ENCODE data around the gene ZNF408.

The ZNF408 gene

GRCh38 chr11:46675288-46675851, 25.5 kb upstream of the ZNF408 start:
- no peak overlapping the region for H3K4me3 ChIP-seq (replicated peaks; ENCODE audit: low read depth, low read length)
- TF ChIP-seq, protein P1, sequence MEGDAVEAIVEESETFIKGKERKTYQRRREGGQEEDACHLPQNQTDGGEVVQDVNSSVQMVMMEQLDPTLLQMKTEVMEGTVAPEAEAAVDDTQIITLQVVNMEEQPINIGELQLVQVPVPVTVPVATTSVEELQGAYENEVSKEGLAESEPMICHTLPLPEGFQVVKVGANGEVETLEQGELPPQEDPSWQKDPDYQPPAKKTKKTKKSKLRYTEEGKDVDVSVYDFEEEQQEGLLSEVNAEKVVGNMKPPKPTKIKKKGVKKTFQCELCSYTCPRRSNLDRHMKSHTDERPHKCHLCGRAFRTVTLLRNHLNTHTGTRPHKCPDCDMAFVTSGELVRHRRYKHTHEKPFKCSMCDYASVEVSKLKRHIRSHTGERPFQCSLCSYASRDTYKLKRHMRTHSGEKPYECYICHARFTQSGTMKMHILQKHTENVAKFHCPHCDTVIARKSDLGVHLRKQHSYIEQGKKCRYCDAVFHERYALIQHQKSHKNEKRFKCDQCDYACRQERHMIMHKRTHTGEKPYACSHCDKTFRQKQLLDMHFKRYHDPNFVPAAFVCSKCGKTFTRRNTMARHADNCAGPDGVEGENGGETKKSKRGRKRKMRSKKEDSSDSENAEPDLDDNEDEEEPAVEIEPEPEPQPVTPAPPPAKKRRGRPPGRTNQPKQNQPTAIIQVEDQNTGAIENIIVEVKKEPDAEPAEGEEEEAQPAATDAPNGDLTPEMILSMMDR (IDR thresholded peaks at IDR 0.05; ENCODE audit: low read depth, low read length, missing control alignments), result no peak
- no peak for DNase-seq (ENCODE audit: extremely low read depth, low read depth)

GRCh38 chr11:46675949-46676348, 24.9 kb upstream of the ZNF408 start:
- H3K4me3 ChIP-seq (replicated peaks; ENCODE audit: low read depth, low read length), result no peak overlapping the region
- no peak for DNase-seq (ENCODE audit: extremely low read depth, low read depth)
- TF ChIP-seq, protein P1 (IDR thresholded peaks at IDR 0.05; ENCODE audit: low read depth, low read length, missing control alignments), result no peak

GRCh38 chr11:46676436-46677158, 24.2 kb upstream of the ZNF408 start:
- TF ChIP-seq, protein P1 (IDR thresholded peaks at IDR 0.05; ENCODE audit: low read depth, low read length, missing control alignments), result no peak
- DNase-seq (ENCODE audit: extremely low read depth, low read depth), result no peak
- H3K4me3 ChIP-seq (replicated peaks; ENCODE audit: low read depth, low read length), result no peak overlapping the region

DNA sequence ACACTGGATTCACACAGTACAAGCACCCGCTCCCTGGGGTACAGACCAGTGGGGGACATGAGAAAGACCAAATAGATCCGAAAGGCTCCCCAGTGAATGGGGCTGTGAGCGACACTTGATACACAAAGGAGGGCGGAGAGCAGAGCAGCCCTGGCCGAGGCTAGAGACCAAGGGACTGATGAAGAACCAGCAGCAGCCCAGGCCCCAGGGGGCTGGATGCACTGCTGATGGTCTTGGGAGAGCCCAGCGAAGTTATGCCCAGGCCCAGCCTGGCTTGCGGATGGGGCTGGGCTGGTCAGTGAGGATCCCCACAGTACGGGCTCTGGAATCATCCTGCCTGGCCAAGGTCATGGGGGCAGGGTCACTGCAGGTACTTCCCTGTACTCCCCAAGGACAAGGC, 23.7 kb upstream of the ZNF408 start:
- TF ChIP-seq, protein P1 (IDR thresholded peaks at IDR 0.05; ENCODE audit: low read depth, low read length, missing control alignments), result no peak
- no peak for DNase-seq (ENCODE audit: extremely low read depth, low read depth)
- no peak overlapping the region for H3K4me3 ChIP-seq (replicated peaks; ENCODE audit: low read depth, low read length)

DNA sequence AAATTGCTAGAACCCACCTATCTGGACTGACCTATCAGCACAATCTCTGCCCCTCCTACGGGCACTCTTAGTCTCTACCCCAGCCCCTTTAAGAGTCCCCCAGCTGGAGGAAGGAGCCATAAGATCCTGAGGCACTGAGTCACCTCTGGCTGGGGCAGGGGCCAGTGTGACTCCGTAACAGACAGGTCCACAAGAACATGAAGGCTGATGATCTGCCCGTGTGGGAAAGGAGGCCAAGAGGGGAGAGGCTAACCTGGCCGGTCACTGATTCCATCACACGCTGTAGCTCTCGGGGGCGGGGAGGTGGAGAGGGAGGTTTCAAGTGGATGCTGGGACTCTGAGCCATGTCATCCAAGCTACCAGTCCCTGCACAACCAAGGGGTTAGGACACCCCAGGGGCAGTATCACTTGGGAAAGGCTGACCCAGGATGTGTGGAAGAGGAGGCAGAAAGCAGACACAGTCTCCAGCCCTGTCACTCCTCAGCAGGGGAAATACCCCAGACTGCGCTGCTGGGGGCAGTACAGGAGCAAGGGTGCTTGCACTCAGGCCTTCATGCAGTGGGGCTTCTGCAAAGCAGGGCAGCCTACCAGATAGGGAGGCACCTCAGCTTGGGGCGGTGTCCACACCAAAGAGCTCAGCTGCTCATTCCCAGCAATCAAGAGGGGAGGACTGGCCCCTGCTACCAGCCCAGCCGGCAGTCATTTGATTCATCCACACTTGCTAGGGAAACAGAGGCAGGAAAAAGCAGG, 22.7 kb upstream of the ZNF408 start:
- no peak overlapping the region for H3K4me3 ChIP-seq (replicated peaks; ENCODE audit: low read depth, low read length)
- DNase-seq (ENCODE audit: extremely low read depth, low read depth), result no peak
- TF ChIP-seq, protein P1 (IDR thresholded peaks at IDR 0.05; ENCODE audit: low read depth, low read length, missing control alignments), result no peak

GRCh38 chr11:46678741-46679130, 22.1 kb upstream of the ZNF408 start:
- TF ChIP-seq, protein P1 (IDR thresholded peaks at IDR 0.05; ENCODE audit: low read depth, low read length, missing control alignments), result no peak
- no peak for DNase-seq (ENCODE audit: extremely low read depth, low read depth)
- H3K4me3 ChIP-seq (replicated peaks; ENCODE audit: low read depth, low read length), result no peak overlapping the region

Data from HFF-Myc (cell line).